ENCODE results near the gene CNGB1.
"Not testable (repeated sequence)": the region's sequence is repeated elsewhere in the genome, so short reads cannot be mapped to it uniquely, and the experiment has no call there.

Gene CNGB1

DNA sequence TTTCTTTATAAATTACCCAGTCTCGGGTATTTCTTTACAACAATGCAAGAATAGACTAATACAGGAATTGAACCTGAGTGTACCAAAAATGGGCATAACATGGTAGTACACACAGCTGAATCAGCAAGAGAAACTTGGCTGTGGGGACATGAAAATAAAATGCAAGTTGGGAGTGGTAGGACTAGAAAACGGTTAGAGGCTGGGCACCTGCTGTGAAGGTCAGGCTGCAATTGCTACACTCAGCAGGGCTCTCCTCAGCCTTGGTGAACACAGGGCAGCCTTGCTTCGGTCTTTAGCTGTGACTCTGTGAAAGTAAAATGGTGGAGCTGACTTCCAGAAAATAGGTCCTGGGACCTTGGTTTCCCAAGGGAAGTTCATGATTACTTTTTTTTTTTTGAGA, 45.6 kb downstream of the CNGB1 start:
- DNase-seq (ENCODE audit: low spot score) = no peak

DNA sequence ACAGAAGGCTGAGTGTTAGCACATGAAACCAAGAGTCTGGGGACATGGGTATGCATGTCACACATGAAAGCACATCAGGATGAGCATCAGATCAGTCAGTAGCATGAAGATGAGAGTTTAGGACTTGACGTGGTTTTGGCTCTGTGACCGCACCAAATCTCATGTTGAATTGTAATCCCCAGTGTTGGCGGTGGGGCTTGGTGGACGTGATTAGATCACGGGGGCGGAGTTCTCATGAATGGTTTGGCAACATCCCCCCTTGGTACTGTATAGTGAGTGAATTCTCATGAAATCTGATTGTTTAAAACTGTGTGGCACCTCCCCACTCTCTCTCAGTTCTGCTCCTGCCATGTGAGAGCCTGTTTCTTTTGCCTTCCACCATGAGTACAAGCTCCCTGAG, 46.4 kb downstream of the CNGB1 start:
- DNase-seq (ENCODE audit: low spot score) = no peak

DNA sequence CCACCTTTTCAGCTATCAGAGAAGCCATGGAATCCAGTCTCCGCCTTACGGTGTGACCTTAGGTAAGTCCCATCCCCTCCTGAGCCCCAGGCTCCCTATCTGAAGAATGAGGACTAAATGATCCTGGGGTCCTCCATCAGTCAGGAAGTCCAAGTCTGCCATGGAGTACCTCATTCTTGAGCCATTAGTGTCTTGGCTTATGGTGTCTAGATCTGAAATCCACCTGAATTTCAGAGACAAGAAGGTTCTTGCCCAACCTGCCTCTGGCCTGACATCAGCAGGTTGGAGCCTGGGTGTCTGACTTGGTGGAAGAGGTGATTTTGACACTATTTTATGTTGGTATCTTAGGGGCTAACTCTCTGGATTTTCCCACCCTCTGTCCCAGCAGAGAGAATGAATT, 47.1 kb downstream of the CNGB1 start:
- DNase-seq (ENCODE audit: low spot score) = no peak

DNA sequence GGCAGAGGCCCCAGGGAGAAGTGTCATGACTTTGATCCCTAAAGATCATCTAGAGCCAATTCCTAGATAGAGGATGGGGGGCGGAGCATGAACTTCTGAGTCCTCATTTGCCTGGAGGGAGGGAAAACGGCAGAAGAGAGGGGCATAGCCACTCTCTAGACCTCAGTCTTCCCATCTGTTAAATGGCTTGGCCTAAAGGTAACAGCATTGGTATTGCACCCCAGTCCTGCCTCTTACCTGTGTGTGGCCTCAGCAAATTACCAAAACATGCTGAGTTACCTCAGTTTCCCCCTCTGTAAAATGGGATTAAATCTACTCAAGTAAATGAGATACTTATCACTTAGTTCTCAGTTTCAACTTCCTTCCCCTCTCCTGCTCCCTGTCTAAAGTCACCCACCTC, 47.5 kb downstream of the CNGB1 start:
- DNase-seq (ENCODE audit: low spot score) = no peak

DNA sequence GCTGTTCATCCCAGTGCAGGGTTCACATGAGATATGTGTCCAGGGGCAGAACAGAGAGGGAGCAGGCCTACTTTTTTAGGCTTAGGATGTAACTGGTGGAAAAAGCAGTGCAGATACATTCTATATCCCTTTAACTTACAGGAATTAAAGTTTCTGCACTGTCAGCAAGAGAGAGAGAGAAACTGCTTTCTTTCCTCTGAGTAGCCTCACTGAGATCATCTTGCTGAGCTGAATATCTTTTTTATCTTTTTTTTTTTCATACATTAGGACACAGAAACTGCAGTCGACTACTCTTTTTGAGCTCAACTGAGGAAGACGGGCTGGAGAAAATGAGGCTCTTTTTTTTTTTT, 50.1 kb downstream of the CNGB1 start:
- no peak for DNase-seq (ENCODE audit: low spot score)

DNA sequence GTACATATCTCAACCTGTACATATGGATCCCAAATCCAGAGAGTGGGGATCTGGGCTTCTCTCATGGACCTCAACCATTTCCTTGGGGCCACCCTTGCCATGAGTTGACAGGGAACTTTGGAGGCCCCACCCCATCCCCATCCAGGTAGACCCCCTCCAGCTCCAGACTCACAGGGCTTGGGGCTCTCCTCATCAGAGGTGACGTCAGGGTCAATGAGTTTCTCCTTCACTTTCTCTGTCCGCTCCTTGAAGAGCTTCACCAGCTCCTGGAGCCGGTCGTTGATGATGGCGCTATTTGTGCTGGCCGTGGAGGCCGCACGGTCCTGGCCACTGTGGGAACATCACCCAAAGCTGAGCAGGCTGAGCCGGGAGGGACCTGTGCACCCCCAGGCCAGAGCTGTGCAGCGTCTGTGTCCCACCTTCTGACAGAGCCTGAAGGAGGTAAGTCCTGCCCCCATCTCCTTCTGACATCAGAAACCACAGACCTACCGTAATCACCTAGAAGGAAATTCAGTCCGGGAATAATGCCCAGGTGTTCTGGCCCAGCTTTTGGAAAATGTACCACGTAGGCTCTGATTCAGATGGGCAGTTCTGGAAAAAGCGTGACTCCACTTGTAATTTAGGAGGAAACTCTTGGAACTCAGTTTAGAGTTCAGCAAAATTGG, 50.6 kb downstream of the CNGB1 start:
- DNase-seq (ENCODE audit: low spot score) = no peak

DNA sequence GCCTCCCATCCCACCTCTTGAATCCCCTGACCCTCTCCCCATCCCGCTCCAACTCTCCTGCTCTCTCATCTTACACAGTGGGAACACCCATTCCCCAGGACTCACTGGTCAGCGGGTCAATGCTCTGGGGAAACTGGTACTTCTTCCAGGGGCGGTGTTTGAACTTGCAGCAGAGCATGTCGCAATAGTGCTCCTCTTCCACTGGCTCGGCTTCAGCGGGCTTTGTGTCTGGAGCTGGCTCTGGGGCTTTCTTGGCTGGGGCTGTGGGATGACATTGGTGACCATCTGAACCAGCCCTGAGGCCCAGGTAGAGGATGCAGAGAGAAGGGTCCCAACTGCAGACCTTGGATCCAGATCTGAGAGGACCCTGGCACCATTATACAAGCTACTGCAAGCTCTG, 51.9 kb downstream of the CNGB1 start:
- DNase-seq (ENCODE audit: low spot score) = no peak

DNA sequence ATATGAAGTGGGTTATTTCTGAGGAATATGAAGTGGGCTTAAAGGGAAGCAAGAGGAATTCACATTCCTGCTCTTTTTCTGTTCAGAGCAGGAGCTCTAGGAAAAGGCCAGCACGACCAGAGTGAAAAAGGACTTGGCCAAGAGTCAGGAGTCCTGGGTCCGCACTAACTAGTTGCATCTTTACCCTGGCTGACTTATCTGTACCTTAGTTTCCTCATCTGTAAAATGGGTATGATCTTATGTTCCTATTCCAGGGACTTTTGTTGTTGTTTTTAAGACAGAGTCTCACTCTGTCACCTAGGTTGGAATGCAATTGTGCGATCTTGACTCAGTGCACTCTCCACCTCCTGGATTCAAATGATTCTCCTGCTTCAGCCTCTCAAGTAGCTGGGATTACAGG, 52.5 kb downstream of the CNGB1 start:
- DNase-seq (ENCODE audit: low spot score) = no peak

DNA sequence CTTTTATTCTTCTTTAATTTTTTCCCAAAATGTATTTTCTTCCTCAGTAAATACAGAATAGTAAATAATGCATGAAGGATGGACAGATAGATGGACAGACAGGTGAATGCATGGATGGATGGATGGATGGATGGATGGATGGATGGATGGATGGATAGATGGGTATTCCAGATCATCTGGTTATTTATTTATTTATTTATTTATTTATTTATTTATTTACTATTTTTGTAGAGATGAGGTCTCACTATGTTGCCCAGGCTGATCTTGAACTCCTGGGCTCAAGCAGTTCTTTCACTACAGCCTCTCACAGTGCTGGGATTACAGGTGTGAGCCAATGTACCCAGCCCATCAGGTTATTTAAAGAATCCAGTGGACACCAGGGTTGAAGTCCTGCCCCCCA, 53.0 kb downstream of the CNGB1 start:
- not testable (repeated sequence) for DNase-seq (ENCODE audit: low spot score)

DNA sequence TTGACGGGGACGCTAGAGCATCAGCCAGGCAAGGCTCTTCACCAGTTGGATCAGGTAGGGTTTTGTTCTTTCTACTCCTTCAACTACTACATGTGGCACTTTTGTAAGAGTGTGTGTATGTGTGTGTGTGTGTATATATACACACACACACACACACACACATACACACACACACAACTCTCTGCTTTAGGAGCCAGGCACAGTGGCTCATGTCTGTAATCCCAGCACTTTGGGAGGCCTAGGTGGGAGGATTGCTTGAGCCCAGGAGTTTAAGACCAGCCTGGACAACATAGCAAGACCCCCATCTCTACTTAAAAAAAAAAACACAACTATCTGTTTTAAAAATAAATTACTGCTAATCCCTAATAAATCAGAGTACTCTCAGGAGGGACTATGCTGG, 53.4 kb downstream of the CNGB1 start:
- DNase-seq (ENCODE audit: low spot score) = not testable (repeated sequence)

DNA sequence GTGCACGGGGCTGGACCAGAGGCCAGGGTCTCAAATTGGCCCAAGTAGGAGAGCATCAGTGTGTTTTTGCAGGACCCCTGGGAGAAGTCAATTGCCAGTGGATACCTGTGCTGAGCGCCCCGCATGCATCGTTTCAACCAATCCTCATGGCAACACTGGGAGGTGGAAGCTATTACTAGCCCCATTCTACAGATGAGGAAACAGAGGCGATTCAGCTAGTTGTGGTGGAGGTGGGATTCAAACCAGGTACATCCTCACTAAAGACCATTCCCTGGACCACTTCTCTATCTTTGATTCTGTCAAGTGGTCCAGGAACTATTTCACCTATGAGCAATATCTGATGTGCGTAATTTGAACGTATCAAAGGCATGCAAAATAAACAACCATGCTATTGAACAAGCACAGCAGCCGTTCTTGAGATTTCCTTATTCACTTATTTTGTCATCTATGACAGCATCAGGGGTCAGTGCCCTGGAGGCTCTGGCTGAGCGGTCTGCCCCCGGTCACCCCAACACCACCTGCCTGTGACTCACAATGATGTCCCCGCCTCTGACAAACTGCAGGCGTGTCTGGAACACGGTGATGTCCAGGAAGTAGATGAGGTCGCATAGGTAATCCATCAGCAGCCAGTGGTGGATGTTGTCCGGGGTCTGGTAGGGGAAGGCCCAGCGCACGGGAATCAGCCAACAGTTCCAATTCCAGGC, 54.0 kb downstream of the CNGB1 start:
- no peak for DNase-seq (ENCODE audit: low spot score)

DNA sequence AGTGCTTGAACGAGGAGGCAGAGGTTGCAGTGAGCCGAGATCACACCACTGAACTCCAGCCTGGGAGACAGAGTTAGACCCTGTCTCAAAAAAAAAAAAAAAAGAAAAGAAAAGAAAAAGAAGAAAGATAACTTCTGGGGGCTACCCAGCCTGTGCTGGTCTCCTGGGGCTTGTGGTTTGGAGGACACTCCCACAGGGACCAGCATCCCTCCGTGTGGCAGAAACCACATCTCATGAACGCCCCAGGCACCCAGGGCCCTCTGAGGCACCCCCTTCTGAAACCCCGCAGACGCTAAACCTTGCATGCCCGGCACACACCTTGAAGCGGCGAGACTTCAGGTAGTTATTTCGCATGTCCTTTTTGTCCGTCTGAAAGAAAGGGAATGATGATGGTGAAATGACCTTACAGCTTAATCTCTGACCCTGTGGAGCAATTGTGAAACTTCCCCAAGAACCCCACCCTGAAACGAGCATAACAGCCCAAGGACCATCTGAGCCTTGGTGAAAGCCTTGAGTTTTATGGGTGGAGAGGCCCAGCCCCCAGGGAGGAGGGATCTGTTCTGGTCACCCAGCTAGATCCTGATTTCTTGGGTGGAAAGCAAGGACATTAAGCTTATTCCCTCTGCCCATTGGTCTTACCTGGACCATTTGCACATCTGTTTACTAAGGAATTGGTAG, 55.0 kb downstream of the CNGB1 start:
- DNase-seq (ENCODE audit: low spot score) = no peak

DNA sequence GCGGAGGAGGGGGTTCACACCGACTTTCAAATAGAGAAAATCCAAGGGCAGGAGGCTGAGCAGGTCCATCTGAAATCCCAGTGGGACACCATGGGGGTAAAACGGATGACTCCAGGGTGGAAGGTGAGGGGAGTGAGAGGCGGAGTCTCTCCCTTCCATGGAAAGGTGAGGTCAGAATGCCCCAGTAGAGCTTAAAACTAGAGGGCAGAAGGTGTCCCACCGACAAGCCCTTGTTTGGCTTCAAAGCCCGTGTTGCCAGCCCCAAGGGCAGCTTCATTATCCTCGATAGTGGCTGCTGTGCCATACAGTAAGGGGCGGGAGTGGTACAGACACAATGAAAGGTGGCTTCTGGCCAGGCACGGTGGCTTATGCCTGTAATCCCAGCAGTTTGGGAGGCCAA, 55.7 kb downstream of the CNGB1 start:
- DNase-seq (ENCODE audit: low spot score) = no peak

DNA sequence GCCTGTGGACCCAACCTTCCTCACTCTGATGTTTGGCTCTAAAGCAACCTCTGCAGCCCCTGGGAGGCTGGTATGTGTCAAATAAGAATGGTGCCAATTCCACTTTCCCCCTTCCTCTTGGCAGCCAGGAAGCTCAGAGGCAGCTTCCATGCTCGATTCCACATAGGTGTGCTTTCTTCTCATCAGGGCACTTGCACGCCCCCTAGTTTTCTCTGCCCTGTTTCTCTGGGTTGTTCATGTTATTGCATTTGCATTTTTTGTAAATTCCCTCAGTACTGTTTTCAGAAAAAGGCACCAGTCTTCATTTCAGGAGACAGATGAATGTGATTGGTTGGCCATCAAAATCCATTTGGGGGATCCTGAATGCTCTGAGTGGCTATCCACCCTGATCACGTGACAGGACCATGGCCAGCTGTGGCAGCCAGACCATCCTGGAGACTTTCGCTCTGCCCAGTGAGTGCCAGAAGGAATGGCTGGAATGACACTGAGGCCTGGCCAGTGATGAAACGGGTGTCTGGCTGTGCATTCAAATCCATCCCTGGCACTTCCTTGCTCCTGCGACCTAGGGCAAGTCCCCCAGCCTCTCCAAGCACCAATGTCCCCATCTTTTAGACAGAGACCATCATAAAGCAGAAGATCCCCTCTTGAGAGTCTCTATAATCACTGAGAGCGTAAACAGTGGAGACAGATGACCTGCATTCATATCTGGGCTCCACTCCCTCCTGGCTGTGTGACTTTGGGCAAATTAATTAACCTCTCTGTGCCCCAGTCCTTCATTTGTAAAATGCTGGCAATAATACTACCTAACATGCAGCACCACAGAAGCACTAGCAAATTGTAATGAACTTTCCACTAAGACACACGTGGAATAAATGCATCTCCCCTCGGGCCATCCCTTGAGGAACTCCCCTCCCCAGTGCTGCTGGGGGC, 56.4 kb downstream of the CNGB1 start:
- DNase-seq (ENCODE audit: low spot score) = no peak

DNA sequence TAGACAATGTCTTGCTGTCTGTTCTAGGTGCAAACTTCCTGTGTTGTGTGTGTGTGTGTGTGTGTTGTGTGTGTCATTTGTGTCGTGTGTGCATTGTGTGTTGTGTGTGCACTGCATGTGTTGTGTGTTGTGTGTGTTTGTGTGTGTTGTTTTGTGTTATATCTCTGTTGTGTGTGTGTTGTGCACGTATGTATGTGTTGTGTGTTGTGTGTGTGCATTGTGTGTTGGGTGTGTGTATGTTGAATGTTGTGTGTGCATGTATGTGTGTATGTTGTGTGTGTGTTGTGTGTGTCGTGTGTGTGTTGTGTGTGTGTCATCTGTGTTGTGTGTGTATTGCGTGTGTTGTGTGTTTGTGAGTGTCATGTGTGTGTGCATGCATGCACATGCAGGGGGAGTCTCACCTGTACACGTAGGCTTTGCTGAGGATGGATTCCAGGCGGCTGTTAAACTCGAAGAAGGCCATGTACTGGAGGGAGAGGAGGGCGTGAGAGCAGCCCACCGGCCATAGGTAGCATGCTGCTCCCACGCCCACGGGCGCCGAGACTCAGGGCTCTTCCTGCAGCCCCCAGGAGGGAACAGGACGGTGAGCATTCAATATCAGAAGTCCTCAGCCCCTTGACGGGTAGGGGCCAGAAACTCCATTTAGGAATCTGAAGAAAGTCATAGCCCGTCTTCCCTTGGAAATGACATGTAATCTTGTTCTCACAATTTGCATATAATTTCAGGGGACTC, 58.2 kb downstream of the CNGB1 start:
- DNase-seq (ENCODE audit: low spot score) = no peak

DNA sequence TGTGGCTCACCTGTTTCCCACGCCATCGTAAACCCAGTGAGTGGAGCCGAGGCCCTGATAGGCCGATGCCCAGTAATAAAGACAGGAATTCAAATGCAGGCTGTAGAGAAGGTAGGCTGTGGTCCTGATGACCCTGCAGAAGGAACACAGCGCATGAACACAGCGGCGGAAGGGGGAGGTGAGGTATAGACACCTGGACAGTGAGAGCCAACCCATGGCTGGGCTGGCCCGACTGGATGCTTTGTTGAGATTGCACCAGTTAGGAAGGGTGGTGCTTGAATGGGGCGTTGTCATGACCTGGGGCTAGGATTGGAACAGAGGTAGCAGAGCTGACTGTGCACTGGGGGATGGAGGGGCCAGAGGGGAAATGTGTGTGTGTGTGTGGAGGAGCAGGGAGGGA, 59.2 kb downstream of the CNGB1 start:
- DNase-seq (ENCODE audit: low spot score) = no peak

DNA sequence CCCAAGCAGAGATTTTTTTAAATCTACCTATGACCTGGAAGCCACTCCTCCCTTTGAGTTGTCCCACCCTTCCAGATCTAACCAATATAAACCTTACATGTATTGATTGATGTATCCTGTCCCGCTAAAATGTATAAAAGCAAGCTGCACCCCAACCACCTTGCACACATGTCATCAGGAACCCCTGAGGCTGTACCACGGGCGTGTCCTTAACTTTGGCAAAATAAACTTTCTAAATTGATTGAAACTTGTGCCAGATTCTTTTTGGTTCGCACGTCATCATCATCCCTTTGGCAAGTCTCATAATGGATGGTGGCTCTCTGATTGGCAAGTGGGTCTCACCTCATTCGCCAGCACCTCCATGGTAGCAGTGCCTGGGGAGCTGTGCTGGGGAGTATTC, 60.2 kb downstream of the CNGB1 start:
- no peak for DNase-seq (ENCODE audit: low spot score)

DNA sequence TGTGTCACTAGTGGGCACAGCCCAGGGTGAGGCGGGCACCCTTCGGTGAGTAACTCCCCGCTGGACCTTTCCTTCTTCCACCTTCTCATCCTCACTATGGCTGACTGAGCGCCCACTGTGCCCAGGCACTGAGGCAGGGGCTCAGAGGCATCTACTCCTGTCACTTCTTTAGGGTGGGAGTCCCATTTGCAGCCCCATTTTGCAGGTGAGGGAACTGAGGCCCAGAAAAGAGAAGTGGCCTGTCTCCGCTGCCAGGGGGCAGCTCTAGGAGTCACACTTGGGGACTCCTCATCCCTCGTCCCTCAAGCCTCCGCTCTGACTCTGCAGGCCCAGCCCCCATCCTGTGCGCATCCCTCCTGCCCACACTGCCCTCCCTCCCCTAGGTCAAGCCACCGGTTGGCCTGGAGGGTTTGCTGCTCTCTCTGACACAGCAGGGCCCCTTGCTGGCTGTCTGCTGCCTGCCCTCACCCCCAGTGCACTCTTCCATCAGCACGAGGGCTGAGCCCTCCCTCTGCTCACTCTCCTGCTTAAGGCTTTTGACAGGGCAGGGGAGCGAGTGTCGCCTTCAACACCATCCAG, 62.4 kb downstream of the CNGB1 start:
- DNase-seq (ENCODE audit: low spot score) = no peak

DNA sequence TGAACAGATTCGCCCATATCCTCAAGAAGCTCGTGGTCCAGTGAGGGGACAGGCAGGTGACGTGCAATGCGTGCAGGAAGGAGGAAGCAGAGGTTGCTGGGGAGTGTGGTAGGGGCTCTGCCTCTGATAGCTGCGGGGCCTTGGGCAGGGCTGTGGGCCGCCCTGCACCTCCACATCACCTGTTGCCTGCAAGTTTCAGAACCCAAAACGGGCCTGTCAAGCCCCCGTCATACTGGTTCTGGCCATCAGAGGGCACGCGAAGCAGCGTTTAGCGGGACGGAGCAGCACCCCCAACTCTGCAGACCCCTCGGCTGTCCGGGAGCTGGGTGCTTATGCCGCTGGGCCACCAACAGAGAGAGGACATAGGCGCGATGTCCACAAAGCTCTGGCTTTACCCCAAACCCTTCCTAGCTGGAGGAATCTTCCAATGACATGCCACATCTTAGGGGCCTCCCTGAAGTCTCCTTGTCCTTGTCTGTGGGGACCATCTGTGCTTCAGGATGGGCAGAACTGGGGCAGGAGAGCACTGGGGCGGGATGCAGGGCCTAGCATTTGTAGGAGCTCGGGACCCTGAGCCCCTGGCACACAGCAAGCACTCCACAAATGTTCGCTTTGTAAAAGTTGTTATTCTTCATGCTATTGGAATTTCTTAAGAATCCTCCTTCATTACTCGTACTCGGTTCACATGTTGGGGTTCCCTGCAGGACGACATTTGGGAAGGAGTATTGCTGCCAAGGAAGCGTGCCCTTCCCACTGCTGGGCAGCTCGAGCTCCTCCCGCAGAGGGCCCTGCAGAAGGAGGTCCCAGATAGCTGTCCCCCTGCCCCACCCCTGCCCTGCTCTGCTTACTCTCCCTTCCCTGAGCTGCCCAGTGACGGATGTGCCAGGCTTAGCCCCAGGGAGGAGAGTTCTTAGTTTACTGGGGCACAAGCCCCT, 64.3 kb downstream of the CNGB1 start:
- peak; percentile 30 for DNase-seq (ENCODE audit: low spot score)

DNA sequence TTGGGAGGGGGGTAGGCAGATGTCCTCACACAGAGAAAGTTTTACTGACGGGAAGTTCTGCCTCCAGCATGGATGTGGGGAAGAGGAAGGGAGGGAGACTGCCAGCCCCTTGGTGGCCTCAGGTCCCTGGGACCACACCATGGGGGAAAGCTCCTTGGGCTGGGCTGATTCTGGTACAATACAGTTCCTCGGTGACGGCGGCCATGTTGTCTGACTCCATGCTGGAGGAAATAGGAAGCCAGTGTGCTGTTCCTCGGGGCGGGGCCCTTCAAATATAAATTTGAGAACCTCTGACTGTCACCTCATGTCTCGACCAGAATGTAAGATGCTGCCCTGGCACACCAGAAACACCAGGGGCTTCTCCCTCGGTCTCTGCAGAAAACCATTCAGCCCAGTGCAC, 66.8 kb downstream of the CNGB1 start:
- no peak for DNase-seq (ENCODE audit: low spot score)
